Effector CD8-positive, alpha-beta T cell (primary cell): Measurements from ENCODE around the gene MOB3B.

Experiments
- DNase-seq: peaks from one replicate; lab custom pipeline; 2025; lab: John Stamatoyannopoulos, UW
- total RNA-seq, 4 experiments: gene quantifications; one replicate each; lab custom pipeline; 2026; lab: John Stamatoyannopoulos, UW

MOB3B gene
- total RNA-seq: 0.72 to 2.2 (median 1.2) reads per million in 4 experiments

- DNase-seq: peak; percentile 68
These were observed at the start of gene MOB3B for GRCh38 chr9:27529316-27530278. Gene MOB3B (minus strand): TSS chr9:27529814. CDS start chr9:27455550, 74,264 bp downstream.

GRCh38 chr9:27573634-27574590 lies 44.3 kb upstream of the MOB3B start:
- DNase-seq: peak; percentile 92

DNA sequence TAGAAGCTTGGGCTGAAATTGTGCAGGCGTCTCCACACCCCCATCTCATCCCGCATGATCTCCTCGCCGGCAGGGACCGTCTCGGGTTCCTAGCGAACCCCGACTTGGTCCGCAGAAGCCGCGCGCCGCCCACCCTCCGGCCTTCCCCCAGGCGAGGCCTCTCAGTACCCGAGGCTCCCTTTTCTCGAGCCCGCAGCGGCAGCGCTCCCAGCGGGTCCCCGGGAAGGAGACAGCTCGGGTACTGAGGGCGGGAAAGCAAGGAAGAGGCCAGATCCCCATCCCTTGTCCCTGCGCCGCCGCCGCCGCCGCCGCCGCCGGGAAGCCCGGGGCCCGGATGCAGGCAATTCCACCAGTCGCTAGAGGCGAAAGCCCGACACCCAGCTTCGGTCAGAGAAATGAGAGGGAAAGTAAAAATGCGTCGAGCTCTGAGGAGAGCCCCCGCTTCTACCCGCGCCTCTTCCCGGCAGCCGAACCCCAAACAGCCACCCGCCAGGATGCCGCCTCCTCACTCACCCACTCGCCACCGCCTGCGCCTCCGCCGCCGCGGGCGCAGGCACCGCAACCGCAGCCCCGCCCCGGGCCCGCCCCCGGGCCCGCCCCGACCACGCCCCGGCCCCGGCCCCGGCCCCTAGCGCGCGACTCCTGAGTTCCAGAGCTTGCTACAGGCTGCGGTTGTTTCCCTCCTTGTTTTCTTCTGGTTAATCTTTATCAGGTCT lies 43.5 kb upstream of the MOB3B start, which contains the start of gene C9orf72:
C9orf72 (minus strand) TSS at position 564 of the 716 bp plus-strand sequence. CDS start 6,361 bp downstream, outside the sequence.
- peak; percentile 77 for DNase-seq

- peak; percentile 31 for DNase-seq
These were observed 42.9 kb upstream of the MOB3B start for GRCh38 chr9:27572566-27572917.

DNA sequence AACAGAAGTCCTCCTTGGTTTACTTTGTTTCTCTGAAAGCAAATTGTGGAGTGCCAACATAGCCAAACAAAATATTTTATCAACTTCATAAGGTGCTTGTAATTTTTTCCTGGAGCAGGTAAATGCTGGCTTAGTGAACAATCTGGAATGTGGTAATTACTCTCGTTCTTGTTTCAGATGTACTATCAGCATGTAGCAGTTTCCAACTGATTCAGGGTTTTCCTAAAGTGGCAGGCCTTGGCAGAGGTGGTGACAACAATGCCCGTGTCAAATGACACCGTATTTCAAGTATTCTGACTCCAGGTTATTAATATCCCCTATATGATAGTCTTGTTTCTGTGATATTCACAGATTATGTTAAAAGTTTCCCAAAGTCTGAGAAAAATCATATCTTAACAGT lies 42.4 kb upstream of the MOB3B start:
- no peak for DNase-seq

GRCh38 chr9:27571011-27571410 lies 41.4 kb upstream of the MOB3B start:
- no peak for DNase-seq

DNA sequence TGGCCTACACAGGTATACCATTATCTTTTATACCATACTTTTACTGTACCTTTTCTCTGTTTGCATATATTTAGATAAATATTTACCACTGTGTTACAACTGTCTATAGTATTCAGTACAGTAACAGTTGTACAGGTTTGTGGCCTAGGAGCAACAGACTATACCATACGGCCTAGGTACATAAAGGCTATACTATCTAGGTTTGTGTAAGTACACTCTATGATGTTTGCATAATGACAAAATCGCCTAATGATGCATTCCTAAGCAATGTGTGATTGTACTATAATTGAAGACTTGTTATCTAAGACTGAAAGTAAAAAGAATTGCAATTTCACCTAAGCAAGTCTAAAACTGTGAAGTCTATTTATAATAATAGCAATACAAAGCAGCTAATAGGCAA lies 39.8 kb upstream of the MOB3B start:
- no peak for DNase-seq

GRCh38 chr9:27566118-27566517 lies 36.5 kb upstream of the MOB3B start:
- DNase-seq: no peak

GRCh38 chr9:27565696-27566095 lies 36.1 kb upstream of the MOB3B start:
- DNase-seq: no peak

- no peak for DNase-seq
These were observed 35.1 kb upstream of the MOB3B start for GRCh38 chr9:27564670-27565069.

- no peak for DNase-seq
These were observed 34.3 kb upstream of the MOB3B start for GRCh38 chr9:27563738-27564430.

DNA sequence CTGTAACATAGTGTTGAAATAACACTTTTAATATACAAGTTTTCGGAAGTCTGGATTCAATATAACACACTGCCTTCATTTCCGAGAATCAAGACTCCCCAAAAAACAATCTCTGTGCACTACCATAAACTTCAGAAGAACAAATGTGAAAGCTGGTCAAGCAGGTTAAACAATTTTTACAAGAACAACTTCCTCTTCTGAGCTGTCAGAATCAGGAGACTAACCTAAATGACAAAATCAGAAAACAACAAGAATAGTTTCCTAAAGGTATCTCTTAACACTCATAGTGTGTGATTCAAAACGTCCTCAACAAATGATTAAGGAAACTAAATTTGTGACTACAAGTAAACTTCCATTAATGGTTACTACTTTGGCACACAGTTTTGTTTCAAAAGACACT lies 32.1 kb upstream of the MOB3B start:
- no peak for DNase-seq

DNA sequence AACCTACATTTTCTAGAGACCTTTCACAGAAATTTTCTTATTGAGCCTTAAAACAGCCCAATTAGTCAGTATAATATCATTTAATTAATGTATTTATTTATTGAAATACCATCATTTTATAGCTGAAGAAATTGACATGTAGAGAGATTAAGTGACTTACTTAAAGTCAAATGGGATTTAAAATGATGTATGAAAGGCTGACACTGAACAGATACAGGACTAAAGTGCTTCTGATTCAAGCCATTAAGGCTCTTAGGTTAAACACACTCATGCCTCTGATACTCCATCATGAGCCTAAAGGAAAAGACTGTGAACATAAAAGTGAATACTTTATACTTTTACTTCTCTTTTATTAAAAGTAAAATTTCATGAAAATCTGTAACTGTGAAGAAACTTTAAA lies 30.8 kb upstream of the MOB3B start:
- DNase-seq: no peak

DNA sequence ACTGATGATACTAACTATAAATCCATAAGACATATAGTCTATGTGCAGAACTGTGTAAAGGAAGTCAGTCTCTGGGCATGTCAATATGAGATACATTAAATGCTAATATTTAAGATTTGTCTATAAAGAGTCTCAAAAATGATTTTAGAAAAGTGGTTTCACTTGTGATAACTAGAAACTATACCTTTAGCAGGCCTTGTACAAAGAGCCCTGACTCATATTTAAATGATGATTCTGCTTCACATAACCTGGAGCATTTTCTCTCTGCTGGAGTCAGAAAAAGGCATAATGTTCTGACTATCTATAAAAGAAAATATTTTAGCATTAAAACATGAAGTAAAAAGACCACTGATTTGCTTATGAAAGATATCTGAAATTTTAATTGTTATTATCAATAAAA lies 28.7 kb upstream of the MOB3B start:
- no peak for DNase-seq

GRCh38 chr9:27556470-27556869 lies 26.9 kb upstream of the MOB3B start:
- DNase-seq: no peak

GRCh38 chr9:27554712-27555111 lies 25.1 kb upstream of the MOB3B start:
- no peak for DNase-seq

DNA sequence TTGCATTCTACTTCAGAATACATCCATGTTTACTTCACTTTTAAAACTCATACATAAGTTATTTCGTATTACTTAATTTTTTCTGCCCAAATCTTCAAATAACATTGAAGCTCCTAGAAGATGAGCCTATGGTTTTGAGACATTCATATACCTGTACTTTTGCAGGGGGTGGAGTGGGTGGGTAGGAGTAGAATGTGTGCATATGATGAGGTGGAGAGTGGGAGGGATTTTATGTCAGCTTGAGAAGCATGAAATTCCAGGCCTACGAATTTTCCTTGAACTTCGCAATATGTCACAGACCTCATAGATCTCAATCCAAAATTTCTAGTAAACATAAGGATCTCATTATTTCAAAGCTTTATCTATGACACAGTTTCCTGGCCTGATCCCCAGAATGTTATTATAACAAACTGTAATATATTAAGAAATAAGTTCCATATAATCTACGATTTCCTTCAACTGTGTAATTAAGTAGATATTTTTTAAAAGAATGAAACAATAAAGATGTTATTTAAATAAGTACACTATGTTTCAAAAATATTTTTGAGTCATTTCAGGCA lies 19.7 kb upstream of the MOB3B start:
- DNase-seq: no peak

GRCh38 chr9:27548055-27548741 lies 18.6 kb upstream of the MOB3B start:
- DNase-seq: no peak

DNA sequence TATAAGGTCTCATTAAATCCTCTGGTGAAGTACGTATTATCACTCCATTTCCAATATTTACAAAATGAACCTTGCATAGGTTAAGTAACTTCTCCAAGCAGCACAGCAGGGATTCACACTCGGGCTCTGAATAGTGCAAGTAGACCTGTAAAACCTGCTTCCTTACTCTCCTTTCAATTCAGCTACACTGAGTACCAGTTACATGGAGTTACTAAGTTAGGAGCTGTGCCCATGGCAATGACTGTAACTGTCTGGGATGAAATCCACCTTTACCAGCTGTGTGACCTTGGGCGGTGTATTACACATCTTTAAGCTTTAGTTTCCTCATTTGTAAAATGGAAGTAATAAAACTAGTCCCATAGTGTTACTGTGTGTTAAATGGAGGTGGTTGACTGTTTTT lies 15.9 kb upstream of the MOB3B start:
- DNase-seq: no peak

- DNase-seq: no peak
These were observed 12.9 kb upstream of the MOB3B start for GRCh38 chr9:27542508-27542907.
